ENCODE results near the gene NEK5.

NEK5 gene

GRCh38 chr13:51999510-51999911 lies 129.4 kb downstream of the NEK5 start:
- 0 out of 2 replicates have a peak, but pooled peaks have one; percentile 15 for TF ChIP-seq MAX (IDR thresholded peaks at IDR 0.05)
- no peak for TF ChIP-seq ZBTB7A (IDR thresholded peaks at IDR 0.05; ENCODE audit: low read depth)

- TF ChIP-seq MAX (IDR thresholded peaks at IDR 0.05) (no peak), FOXM1 (IDR thresholded peaks at IDR 0.05; ENCODE audit: borderline replicate concordance, low read depth) (no peak), CEBPB (IDR thresholded peaks at IDR 0.05) (no peak), EGR1 (IDR thresholded peaks at IDR 0.05) (no peak), TAF1 (IDR thresholded peaks at IDR 0.05; ENCODE audit: low read depth) (no peak), CREB1 (IDR thresholded peaks at IDR 0.05; ENCODE audit: low read depth) (no peak), REST (IDR thresholded peaks at IDR 0.05; ENCODE audit: low read depth) (no peak), USF1 (IDR thresholded peaks at IDR 0.05) (no peak), TCF12 (IDR thresholded peaks at IDR 0.05; ENCODE audit: low read depth) (no peak), TEAD4 (IDR thresholded peaks at IDR 0.05) (no peak), NFIC (IDR thresholded peaks at IDR 0.05) (no peak)
Observed at GRCh38 chr13:51998723-51999509, 130.0 kb downstream of the NEK5 start.

- TF ChIP-seq REST (IDR thresholded peaks at IDR 0.05; ENCODE audit: low read depth) (no peak), USF1 (IDR thresholded peaks at IDR 0.05) (no peak), CREB1 (IDR thresholded peaks at IDR 0.05; ENCODE audit: low read depth) (no peak), TEAD4 (IDR thresholded peaks at IDR 0.05) (no peak), FOXM1 (IDR thresholded peaks at IDR 0.05; ENCODE audit: borderline replicate concordance, low read depth) (no peak), MAX (IDR thresholded peaks at IDR 0.05) (no peak), NFIC (IDR thresholded peaks at IDR 0.05) (no peak), EGR1 (IDR thresholded peaks at IDR 0.05) (no peak), ZBTB7A (IDR thresholded peaks at IDR 0.05; ENCODE audit: low read depth) (no peak), EP300 (IDR thresholded peaks at IDR 0.05; ENCODE audit: borderline replicate concordance) (no peak), YY1 (IDR thresholded peaks at IDR 0.05; ENCODE audit: low read depth) (no peak), TCF12 (IDR thresholded peaks at IDR 0.05; ENCODE audit: low read depth) (no peak), TAF1 (IDR thresholded peaks at IDR 0.05; ENCODE audit: low read depth) (no peak), CEBPB (IDR thresholded peaks at IDR 0.05) (no peak), RAD21 (IDR thresholded peaks at IDR 0.05; ENCODE audit: low read depth) (no peak)
Observed at GRCh38 chr13:51997641-51998330, 131.1 kb downstream of the NEK5 start.

- TF ChIP-seq TAF1 (IDR thresholded peaks at IDR 0.05; ENCODE audit: low read depth) (no peak), RAD21 (IDR thresholded peaks at IDR 0.05; ENCODE audit: low read depth) (no peak), MAX (IDR thresholded peaks at IDR 0.05) (no peak), CREB1 (IDR thresholded peaks at IDR 0.05; ENCODE audit: low read depth) (no peak), YY1 (IDR thresholded peaks at IDR 0.05; ENCODE audit: low read depth) (no peak), TEAD4 (IDR thresholded peaks at IDR 0.05) (no peak), ZBTB7A (IDR thresholded peaks at IDR 0.05; ENCODE audit: low read depth) (no peak)
Observed at GRCh38 chr13:51997186-51997585, 131.7 kb downstream of the NEK5 start.

GRCh38 chr13:51996641-51997040 lies 132.2 kb downstream of the NEK5 start:
- TF ChIP-seq REST (IDR thresholded peaks at IDR 0.05; ENCODE audit: low read depth) (no peak), EGR1 (IDR thresholded peaks at IDR 0.05) (no peak), ZBTB7A (IDR thresholded peaks at IDR 0.05; ENCODE audit: low read depth) (no peak), TEAD4 (IDR thresholded peaks at IDR 0.05) (no peak), RAD21 (IDR thresholded peaks at IDR 0.05; ENCODE audit: low read depth) (no peak), EP300 (IDR thresholded peaks at IDR 0.05; ENCODE audit: borderline replicate concordance) (no peak), USF1 (IDR thresholded peaks at IDR 0.05) (no peak), CREB1 (IDR thresholded peaks at IDR 0.05; ENCODE audit: low read depth) (no peak), YY1 (IDR thresholded peaks at IDR 0.05; ENCODE audit: low read depth) (no peak), NFIC (IDR thresholded peaks at IDR 0.05) (no peak), TAF1 (IDR thresholded peaks at IDR 0.05; ENCODE audit: low read depth) (no peak), MAX (IDR thresholded peaks at IDR 0.05) (no peak), CEBPB (IDR thresholded peaks at IDR 0.05) (no peak), FOXM1 (IDR thresholded peaks at IDR 0.05; ENCODE audit: borderline replicate concordance, low read depth) (no peak), TCF12 (IDR thresholded peaks at IDR 0.05; ENCODE audit: low read depth) (no peak)

Measured in Ishikawa (cell line).